DMS114 treated with DMSO at 0.1 percent for 48 hours (cell line): ENCODE data around the gene EMSY.

Experiments
- DNase-seq: peaks from one replicate; lab custom pipeline; 2025; ENCODE audit not compliant: unreplicated experiment; lab: John Stamatoyannopoulos, UW

EMSY gene

GRCh38 chr11:76453248-76453647, 8.4 kb downstream of the EMSY start:
- DNase-seq, result no peak

GRCh38 chr11:76455331-76455730, 10.5 kb downstream of the EMSY start:
- DNase-seq, result no peak

GRCh38 chr11:76455931-76456330, 11.1 kb downstream of the EMSY start:
- no peak for DNase-seq

GRCh38 chr11:76456571-76456970, 11.8 kb downstream of the EMSY start:
- DNase-seq, result no peak

DNA sequence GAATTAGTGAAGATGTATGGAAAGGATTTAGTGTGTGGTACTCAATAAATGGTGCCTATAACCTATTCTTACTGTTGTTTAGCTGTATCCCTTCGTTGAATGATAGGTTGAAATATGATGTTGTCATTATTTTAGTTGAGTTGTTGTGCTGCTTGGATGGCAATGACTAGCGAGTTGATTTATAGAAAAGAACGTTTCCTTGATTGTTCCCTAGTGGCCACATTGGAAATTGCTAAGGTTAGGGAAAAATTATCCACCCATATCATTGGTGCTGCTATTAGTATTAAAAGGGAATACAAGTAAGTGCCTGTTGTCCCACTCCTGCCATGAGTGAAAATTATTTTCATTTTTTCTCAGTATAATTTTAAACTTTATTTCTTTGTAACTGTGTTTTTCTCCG, 14.5 kb downstream of the EMSY start:
- no peak for DNase-seq

- DNase-seq, result no peak
These were observed 15.0 kb downstream of the EMSY start for GRCh38 chr11:76459846-76460245.

DNA sequence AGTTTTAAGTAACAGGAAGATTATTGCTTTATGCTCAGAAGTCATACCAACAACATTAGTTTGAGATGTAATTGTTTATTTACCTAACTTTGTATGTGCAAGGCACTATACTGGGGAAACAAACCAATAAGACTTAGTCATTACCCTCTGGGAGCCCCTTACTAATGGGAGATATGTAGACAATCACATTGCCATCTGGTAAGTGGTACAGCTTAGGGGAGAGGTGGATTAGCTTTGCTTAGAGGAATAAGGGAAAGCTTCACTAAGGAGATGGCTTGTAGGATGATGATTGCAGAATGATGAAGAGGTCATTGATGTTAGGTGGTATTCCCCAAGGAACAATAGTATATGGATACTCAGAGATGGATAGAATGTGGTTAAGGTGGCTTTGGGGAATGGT, 17.5 kb downstream of the EMSY start:
- no peak for DNase-seq

DNA sequence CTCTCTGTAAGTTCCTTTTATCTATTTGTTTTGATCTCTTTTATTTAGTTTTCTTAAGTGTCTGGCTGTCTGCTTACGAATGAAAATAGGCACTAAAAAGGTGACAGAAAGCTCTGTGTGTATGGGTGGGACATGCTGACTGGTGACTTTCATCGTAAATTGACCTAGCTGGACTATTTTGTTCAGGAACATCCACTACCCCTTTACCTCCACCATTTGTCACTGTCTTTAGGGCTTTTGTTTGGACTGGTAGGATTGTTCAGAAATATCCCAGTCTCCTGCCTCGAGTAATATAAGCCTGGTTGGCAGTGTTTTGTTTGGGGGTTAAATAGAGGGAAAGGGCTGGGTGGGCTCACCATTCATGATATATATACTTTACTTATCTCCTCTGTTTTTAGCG, 20.9 kb downstream of the EMSY start:
- no peak for DNase-seq

- no peak for DNase-seq
These were observed 21.8 kb downstream of the EMSY start for GRCh38 chr11:76466666-76467065.

DNA sequence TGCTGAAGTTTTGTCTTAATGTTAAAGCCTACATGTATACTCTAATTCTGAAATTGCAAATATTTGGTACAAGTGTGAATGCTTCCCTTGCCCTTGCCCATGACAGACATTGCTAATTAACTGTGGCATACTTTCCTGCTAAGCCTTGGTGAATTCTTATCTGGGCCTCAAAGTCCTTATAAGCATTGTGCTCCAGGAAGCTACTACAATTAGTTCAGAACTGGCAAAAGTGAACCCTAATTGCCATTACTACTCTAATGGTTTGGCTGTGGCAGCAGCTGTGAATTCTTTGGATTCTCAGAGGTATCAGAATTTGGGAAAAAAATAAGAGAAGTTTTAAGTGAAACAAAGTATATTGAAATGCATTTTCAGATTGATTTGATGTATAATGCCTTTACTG, 24.3 kb downstream of the EMSY start:
- no peak for DNase-seq

DNA sequence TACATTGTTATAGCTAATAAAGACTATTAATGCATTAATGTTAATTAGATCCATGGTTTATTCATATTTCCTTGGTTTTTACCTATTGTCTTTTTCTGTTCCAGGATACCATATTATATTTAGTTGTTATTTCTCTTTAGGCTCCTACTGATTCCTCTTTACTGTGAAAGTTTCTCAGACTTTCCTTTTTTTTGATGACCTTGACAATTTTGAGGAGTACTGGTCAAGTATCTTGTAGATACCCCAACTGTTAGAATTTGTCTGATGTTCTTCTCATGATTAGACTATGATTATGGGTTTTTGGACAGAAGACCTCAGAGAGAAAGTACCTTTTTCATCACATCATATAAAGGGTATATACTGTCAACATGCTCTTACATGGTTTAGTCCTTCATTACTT, 26.6 kb downstream of the EMSY start:
- no peak for DNase-seq

GRCh38 chr11:76480241-76480640, 35.4 kb downstream of the EMSY start:
- DNase-seq, result no peak

DNA sequence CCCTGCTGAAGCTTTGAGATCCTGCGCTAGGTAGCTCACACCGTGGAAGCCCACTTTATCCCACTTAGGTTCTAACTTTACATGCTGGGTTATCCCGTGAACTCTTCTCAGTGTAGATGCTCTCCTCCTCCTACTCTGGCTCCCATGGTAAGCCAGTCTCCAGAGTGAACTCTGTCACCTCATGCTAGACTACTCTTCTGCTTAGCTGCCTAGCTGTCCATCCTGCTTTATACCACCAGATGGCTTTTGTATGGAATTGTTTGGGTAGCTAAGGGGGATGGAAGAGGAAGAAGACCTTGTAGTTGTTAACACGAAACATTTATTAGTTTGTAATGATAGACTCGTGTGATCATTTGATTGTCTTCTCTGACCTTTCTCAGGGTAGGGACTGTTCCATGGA, 46.8 kb downstream of the EMSY start:
- DNase-seq, result no peak

GRCh38 chr11:76493040-76493439, 48.2 kb downstream of the EMSY start:
- no peak for DNase-seq

DNA sequence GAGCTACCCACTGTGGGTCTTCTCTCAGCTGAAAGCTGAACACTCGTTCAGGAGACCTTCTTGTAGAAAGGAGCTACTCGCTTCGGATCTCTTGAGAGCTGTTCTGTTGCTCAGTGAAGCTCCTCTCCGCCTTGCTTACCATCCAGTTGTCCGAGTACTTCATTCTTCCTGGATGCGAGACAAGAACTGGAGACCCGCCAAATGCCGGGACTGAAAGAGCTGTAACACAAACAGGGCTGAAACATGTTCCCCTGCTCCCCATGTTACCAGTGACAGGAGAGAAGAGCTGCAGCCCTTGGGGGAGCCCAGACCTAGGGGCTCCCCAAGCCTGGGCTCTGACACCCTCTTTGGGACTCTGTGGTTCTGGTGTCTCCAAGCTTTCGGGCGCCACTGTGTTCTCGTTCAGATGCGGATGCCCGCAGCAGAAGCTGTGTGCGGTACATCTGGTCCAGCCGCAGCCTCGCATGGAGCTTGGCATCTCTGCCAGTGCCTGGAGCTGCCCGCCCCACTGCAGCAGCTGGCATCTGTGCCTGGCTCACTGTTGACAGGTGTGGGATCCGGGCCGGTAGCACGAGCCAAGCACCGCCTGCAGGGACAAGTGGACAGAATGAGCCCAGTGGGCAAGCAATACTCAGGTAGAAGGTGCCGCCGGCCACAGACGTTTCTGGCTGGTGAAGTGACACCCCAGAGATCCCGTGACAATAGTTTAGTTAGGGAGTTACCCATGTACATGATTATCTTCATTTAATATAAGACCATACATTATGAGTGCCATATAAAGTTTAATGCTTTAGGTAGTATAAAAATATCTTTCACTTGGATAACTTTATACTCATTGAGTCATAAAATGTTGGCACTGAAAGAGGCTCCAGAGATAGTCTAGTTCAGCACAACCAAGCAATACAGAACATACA, 49.1 kb downstream of the EMSY start:
- DNase-seq, result no peak

GRCh38 chr11:76495019-76495418, 50.2 kb downstream of the EMSY start:
- DNase-seq, result no peak

DNA sequence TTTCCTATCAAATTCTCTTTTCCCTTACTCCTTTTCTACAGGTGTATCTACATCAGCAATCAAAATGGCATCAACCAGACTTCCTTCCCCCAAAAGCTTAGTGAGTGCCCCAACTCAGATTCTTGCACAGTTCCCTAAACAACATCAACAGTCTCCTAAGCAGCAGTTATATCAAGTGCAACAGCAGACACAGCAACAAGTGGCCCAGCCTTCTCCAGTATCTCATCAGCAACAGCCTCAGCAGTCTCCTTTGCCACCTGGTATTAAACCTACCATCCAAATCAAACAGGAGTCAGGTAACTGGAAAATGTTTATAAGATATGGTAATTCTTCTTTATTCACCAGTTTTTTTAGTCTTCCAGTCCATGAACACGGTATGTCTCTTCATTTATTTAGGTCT, 51.4 kb downstream of the EMSY start:
- DNase-seq, result no peak

DNA sequence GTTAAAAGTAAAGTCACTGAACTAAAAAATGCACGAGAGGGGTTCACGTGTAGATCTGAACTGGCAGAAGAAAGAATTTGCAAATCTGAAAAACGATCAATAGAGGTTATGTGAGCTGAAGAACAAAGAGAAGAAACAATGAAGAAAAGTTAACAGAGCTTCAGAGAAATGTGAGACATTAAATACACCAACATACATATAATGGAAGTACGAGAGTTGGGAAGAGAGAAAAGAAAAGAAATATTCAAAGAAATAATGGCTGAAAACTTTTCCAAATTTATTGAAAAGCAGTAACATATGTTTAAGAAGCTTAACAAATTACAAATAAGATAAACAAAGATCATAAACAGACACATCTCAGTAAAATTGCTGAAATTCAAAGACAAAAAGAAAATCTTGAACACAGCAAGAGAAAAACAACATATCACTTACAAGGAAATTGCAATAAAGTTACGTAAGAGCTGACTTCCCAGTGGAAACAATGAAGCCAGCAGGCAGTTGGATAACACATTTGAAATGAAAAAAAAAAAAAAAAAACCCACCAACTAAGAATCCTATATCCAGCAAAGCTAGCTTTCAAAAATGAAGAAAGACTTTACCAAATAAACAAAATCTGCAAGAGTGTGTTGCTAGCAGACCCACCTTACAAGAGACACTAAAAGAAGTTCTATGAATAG, 56.8 kb downstream of the EMSY start:
- DNase-seq, result no peak

DNA sequence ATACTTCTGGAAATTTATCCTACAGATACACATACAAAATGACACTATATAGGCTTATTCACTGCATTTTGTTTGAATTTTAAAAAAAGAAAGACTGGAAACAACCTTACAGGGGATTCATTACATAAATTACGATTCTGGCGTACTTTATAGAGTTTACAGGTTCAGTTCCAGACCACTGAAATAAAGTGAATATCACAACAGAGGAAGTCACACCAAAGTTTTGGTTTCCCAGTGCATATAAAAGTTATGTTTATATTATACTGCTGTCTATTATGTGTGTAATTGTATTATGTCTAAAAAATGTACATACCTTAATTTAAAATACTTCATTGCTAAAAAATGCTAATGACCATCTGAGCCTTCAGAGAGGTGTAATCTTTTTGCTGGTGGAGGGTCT, 62.0 kb downstream of the EMSY start:
- no peak for DNase-seq

DNA sequence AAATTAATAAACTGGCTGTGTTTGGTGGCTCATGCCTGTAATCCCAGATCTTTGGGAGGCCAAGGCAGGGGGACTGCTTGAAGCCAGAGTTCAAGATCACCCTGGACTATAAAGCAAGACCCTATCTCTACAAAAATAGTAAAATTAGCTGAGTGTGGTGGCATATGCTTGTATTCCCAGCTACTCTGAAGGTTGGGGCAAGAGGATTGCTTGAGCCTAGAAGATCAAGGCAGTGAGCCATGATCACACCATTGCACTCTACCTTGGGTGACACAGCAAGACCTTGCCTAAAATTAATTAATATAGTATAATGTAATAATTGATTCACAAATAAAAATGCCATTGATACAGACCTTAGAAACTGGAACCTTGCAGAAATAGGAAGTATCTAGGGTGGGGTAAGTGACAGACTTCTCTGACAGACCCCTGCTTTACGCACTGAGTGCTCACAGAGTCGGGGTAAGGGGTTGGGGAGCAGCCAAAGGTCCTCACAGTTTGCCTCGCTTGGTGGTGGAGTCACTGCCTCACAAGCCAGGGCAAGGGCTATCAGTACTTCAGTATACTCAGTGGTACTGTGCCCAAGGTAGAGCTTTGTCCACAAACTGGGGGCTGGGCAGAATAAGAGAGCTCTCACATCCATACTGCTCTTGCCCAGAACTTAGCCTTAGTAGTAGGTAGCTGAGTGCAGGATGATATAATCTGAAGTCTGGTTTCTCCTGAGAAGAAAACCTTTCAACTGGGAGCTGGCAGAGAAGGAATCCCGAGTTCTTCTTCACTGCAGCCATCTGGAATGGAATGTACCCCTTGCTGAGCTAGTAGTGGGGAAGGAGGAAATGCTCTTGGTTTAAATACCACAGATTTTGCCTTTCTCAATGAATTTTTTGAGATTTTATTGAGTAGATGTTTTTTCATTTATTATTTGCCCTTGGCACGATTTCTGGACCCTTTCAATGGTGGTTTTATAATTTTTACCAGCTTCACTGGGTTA, 65.5 kb downstream of the EMSY start:
- DNase-seq, result no peak
